GM10266 (cell line): ENCODE data around the gene PDS5A.
"Not testable (repeated sequence)": the region's sequence is repeated elsewhere in the genome, so short reads cannot be mapped to it uniquely, and the experiment has no call there.

Experiments used
- DNase-seq: peaks from one replicate; pipeline ENCODE4 v3.0.0; 2012; ENCODE audit errors: extremely low spot score
- TF ChIP-seq, protein P1 (sequence below): IDR thresholded peaks from 2 replicates; pipeline ENCODE4 v1.5.1; 2012; ENCODE audit warnings: mild to moderate bottlenecking, low read depth; ENCODE audit not compliant: control insufficient read depth, insufficient read depth; ENCODE audit errors: missing control alignments

Gene PDS5A

DNA sequence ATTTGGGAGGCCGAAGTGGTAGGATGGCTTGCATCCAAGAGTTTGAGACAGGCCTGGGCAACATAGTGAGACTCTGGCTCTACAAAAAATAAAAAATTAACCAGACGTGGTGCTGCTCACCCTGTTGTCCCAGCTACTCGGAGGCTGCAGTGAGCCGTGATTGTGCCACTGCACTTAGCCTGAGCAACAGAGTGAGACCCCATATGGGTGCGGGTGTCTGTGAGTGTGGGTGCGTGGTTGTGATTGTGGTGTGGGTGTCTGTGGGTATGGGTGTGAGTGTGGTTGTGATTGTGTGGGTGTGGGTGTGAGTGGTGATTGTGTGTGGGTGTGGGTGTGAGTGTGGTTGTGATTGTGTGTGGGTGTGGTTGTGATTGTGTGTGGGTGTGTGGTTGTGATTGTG is 165.2 kb downstream of the PDS5A start:
- TF ChIP-seq, protein P1, sequence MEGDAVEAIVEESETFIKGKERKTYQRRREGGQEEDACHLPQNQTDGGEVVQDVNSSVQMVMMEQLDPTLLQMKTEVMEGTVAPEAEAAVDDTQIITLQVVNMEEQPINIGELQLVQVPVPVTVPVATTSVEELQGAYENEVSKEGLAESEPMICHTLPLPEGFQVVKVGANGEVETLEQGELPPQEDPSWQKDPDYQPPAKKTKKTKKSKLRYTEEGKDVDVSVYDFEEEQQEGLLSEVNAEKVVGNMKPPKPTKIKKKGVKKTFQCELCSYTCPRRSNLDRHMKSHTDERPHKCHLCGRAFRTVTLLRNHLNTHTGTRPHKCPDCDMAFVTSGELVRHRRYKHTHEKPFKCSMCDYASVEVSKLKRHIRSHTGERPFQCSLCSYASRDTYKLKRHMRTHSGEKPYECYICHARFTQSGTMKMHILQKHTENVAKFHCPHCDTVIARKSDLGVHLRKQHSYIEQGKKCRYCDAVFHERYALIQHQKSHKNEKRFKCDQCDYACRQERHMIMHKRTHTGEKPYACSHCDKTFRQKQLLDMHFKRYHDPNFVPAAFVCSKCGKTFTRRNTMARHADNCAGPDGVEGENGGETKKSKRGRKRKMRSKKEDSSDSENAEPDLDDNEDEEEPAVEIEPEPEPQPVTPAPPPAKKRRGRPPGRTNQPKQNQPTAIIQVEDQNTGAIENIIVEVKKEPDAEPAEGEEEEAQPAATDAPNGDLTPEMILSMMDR = no peak
- no peak for DNase-seq

DNA sequence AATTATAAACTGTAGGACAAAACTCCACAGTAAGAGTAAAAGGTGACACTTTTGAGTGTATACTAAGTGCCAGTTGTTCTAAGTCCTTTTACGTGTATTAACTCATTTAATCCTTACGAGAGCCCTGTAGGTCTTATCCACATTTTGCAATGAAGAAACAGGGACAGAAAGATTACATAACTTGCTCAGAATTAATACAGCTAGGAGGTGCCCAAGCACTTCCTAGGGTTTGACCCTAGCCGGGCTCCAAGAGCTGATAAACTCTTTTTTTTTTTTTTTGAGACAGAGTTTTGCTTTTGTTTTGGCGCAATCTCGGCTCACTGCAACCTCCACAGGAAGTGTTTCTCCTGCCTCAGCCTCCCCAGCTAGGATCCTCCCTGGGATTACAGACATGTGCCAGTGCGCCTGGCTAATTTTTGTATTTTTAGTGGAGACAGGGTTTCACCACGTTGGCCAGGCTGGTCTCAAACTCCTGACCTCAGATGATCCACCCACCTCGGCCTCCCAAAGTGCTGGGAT is 169.4 kb downstream of the PDS5A start:
- TF ChIP-seq, protein P1 = no peak
- DNase-seq = no peak

GRCh38 chr4:39802005-39802404 is 175.7 kb downstream of the PDS5A start:
- TF ChIP-seq, protein P1 = no peak
- no peak for DNase-seq

GRCh38 chr4:39792976-39793375 is 184.7 kb downstream of the PDS5A start:
- DNase-seq = not testable (repeated sequence)

GRCh38 chr4:39792529-39792928 is 185.2 kb downstream of the PDS5A start:
- TF ChIP-seq, protein P1 = no peak
- DNase-seq = no peak

GRCh38 chr4:39792128-39792527 is 185.6 kb downstream of the PDS5A start:
- TF ChIP-seq, protein P1 = no peak
- DNase-seq = no peak

DNA sequence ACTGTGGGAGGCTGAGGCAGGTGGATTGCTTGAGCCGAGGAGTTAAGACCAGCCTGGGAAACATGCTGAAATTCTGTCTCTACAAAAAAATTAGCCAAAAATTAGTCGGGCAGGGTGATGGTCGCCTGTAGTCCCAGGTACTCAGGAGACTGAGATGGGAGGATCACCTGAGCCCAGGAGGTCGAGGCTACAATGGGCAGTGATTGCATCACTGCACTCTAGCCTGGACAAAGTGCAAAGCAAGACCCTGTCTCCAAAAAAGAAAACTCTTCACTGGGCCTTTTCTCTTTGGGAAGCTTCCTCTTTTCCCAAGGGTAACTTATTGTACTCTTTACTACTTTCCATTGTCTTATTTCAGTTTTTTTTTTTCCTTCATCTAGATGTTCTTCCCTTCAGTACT is 190.9 kb downstream of the PDS5A start:
- no peak for DNase-seq
- TF ChIP-seq, protein P1 = no peak

- TF ChIP-seq, protein P1 = no peak
Observed at GRCh38 chr4:39785083-39785482, 192.6 kb downstream of the PDS5A start.

GRCh38 chr4:39781988-39782387 is 195.7 kb downstream of the PDS5A start:
- DNase-seq = not testable (repeated sequence)

More at GRCh38 chr4:39785083-39785482, 192.6 kb downstream of the PDS5A start:
- no peak for DNase-seq
